Stimulated activated CD8-positive, alpha-beta memory T cell treated with anti-CD3 and anti-CD28 coated beads, Interleukin-12 subunit alpha, Interleukin-12 subunit beta, amount 100 ng/mL, for 4 hours (primary cell): ENCODE measurements around the gene C3orf18.
A peak's percentile ranks its signal among the peaks of the same experiment; 100 is the strongest.

ENCODE experiments used
- DNase-seq: peaks from one replicate; pipeline ENCODE4 v3.0.0-alpha.2; 2020; ENCODE audit warnings: low read depth

The C3orf18 gene

DNA sequence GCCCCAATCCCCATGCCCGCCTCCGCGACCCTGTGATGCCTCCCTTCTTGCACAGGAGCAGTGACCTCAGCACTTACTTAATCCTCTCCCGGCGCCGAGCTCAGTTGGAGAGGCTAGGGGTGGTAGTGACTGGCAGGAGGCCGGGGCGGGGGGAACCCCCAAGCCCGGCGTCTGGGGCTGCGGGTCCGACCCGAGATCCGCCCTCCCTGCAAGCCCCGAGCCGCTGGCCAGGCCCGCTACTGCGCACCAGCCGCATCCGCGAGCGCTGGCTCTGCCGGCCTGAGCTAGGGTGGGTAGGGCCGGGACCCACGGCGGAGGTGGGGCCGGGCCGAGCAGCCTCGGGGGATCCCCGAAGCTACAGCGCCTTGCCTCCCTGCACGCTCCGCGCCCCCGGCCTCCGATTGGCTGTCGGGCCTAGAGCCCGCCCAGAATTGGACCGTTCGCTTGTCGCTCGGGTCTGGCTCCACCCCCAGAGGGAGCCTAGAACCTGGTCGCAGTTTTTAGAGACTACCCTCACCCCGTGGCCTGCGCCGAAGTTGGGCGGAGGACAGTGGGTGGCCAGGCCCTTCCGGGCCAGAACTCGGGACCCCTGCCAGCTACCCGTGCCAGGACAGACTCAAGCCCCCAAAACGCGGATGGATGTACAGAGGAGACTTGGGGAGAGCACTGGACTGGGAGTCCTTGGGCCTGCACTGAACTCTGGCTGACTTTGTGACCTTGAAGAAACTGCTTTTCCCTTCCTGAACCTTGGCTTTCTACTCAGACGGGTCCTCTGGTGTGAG is at the start of gene C3orf18:
C3orf18 (minus strand) TSS at position 362 of the 782 bp plus-strand sequence. CDS start 2,048 bp downstream, outside the sequence.
- DNase-seq, result peak; percentile 89

DNA sequence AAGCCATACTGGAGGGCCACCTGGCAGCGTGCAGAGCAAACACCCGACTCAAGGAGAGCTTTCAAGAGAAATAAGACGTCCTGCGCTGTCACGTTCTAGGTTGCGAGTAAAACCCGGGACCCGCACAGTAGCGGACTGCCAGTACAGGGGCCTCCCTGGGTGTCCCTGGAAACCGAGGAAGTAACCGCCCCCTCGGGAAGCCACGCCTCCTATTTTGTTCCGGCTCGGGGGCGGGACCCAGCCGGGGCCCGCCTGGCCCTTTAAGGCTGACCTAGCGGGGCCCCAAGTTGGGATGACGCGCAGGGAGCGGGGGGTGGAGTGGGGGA is 49.2 kb upstream of the C3orf18 start:
- peak; percentile 90 for DNase-seq

DNA sequence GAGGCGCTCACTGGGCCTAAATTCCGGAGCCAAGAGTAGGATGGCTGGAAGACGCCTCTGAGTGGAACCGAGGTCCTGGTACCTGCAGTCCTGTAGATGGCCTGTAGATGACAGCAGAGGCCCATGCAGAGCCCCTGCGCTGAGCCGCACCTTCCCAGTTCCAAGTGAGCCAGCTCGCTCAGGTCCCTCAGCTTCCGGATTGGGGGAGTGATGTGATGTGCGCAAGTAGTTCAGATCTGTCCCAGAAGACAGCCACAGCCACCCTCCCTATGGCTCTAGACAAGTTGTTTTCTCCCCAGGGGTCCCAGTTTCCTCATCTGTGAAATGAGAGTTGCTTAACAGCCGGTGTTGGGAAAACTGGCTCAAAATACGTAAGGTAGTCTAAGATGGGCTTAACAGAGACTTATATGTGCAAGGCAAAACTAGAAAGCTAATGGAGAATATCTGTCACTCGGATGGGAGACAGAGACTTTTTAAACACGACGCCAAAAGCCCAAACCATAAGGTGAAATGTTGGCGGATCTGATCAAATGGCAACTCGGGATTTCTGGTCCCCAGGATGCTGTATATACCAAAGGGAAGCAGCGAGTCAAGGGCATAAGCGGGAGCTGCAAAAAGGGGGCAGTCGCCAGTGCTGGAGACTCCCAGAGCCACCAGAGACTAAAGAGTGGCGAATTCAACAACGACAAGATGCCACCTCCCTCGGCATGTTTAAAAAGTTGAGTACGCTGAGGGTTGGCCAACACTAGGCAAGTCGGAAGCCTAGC is 48.6 kb upstream of the C3orf18 start:
- peak; percentile 67 for DNase-seq

DNA sequence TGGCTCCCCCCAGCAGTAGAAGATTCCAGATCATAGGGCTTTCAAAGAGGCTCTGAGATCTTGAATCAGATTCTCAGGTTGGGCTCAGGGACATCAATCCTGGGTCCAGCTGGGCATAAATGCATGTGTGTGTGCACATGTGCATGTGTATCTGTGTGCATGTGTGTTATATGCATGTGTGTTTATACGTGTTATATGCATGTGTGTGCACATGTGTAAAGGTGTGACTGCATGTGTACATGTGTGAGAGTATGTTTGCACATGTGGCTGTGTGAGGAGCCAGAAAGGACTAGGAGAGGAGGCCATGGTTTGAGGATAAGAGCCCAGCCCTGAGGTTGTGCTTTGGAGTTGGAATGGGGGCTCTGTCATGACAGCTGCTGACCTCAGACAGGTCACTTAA is 47.6 kb upstream of the C3orf18 start:
- DNase-seq, result no peak

DNA sequence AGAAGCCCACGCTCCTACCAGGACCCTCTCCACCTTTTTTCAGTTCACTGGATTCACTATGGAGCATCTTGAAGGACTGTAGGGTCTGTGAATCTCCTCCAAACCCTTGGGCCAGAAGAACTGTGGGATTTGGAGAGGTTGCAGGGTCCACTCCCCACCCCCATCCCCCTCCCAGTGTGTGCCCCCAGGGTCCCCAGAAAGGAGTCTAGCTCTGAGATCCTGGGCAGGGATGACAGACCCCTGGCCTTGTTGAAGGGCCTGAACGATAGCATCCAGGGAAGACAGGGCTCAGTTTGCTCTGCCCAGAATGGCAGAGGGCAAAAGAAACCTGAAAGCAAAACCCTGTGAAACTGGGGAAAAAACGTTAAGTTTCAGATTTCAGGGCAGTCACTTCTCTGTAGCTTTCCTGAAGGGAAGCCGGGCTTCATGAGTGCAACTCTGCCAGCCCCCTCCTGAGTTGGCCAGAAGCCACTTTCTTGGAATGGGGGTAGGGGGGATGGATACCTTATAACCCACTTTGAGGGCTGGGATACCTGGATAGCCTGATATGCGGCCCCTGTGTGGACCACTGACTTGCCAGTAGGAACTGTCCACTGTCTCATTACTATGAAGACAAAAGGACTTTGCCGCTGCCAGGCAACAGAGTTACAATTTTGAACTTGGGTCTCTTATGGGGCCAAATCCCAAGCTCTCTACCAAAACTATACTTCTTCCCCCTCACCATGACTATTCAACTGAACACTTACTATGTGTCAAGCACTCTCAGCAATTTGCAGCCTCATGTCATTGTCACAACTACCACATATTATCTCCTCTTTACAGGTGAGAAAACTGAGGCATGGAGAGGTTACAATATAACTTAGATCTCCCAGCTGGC is 45.7 kb upstream of the C3orf18 start:
- DNase-seq, result no peak

DNA sequence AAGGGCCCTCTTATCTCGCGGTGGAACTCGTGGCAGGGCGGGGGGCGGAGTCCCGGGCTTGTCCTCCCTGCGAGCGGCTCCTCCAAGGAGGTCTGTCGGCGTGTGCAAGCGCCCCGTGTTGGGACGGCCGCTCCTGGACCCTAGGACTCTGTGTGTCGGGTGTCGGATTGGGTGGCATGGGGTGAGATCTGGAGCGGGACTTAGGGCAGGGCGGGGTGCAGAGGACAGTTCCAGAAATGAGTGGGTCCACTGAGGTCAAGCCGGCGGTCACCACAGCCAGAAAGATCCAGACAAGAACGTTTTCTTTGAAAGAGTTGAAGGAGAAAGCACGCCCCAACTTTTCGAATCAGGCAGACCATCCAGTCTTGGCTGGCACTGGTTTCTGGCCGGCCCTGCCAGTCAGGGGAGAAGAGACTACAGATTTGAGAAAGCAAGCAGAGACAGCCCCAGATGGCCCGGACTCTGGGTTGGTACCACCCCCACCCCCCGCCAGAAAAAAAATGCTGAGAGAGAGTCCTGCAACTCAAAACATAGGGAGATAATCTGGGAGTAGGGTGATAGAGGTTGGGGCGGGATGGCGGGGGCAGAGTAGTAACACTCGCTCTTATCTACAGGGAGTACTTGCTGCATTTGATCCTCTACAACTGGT is 44.8 kb upstream of the C3orf18 start:
- DNase-seq, result no peak

DNA sequence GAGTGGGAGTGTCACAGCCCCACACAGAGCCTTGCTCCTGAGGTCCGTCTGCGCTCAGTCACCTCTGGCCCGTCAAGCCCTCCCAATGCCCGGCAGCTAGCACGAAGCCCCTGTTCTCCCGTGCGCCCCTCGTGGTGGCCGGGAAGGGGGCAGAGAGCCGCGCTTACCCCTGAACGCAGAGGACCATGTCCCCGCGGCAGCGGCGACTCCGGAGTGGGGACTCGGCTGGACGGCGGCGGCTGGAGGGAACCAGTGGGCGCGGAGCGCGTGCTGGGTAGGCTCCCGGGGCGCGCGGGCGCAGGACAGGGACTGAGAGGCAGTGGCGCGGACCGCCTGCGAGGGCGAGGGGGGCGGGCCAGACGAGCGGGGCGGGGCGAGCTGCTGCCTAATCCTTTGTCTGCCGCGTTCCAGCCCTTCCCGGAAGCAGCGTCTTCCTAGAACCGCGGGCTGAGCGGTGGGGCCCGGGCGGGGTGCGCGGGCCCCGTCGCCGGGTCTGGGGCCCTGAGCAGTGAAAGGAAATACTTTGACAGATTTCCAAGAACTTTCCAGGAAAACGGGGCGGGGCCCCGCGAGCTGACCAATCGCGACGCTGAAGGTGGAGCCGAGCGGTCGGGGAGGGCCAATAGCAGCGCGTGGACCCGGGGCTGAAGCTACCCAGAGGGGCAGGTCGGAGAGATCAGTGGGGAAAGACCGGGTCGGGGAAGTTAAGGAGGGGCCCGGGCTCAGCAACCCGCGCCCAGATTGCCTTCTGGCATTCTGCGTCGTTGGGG is 44.1 kb upstream of the C3orf18 start, which contains the start of gene CISH:
CISH (minus strand) TSS at position 311 of the 770 bp plus-strand sequence; CDS start at position 187, 124 bp downstream.
- DNase-seq, result peak; percentile 91

DNA sequence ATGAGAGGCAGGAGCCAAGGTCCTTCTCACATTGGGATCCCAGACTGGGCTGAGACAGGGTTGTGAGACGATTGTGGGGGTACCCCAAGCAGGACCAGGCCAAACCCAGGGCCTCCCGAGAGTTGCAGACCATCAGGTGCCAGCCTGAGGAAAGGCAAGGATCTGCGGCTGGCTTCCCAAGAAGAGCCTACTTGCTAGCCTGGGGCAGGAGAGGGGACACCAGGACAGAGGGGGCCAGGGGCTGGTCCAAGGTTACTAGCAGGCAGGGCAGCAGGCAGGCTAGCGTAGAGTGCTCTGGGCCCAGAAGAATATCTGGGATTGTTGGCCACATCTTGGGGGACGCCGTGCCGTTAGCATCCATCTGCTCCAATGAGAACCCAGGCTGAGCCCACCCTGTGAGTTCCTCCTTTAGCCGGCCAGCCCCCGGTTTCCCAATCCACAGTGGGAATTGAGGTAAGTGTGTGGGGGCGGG is 43.5 kb upstream of the C3orf18 start:
- DNase-seq, result no peak

DNA sequence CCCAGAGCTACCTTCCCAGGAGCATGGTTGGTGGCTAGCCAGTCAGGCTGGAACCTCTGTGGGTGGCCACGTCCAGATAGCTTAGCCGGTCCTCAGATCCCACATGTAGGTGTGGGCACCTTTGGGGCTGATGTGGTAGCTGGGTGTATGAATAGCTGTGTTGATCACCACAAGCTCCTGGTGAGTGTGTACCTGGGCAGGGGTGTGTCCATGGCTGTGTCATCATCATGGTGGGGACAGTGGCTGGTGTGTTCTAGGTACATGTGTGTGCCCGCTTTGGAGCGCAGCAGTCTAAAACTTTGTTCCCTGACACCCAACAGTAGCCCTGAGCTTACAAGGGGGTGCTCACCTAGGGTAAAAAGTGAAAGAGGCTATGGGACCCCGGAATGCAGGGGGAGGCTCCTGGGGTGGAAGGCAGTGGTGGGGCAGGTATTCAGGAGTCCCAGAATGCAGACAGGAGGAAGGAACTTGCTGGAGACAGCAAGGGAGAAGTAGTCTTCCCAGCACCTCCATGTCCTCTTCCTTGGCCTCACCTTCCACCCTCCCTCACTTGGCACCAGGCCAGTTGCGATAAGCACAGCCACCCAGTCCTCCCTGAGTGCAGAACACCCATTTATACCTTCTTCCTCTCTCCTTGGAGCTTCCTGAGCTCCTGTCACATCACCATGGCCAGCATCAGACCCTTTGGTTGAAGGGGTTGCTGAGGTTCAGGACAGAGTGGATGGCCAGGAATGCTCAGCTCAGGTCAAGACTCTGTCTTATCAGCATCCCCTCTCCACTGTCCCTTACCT is 42.8 kb upstream of the C3orf18 start:
- DNase-seq, result no peak

DNA sequence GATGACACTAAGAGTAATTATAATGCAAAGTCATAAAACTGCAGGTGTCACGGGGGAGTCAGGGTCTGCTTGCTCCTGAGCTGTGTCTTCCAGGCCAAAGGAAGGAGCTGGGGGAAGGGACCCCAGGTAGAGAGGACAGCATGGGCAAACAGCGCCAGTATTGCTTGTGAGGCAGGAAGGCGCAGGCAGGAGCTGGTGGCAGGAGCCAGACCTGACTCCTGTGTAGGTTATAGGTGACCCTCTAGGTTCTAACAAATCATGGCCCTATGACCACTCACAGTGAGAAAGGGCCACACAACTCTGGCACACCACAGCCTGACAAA is 42.2 kb upstream of the C3orf18 start:
- DNase-seq, result no peak

DNA sequence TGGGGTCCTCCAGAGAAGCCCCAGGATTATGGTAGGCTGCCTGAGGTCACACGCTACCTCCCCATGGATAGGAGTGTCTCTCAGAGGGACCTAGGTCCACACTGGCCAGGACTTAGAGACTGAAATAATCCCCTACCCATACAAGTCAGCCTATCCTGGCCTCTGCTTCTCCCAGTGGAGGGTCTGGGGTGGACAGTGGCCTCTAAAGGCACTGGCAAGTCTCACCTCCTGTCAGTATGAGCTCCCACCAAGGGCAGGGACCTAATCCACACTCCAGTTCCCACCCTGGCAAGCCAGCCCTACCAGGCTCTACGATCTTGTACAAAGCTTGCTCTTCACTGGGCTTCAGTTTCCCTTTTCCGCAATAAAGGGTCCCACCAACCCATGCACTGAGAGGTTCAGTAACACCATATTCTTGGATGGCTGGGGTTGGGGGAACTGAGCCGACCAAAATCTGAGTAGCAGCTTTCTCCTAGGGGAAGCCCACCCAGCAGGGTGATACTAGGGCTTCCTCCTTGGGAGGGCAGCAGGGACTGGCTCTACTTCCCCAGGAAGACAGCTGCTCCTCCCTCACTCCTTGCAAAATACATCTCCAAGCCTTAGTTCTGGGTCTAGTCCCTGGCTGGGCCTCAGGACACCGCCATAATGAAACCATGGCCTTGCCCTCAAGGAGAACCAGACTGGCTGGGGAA is 41.7 kb upstream of the C3orf18 start:
- DNase-seq, result no peak

DNA sequence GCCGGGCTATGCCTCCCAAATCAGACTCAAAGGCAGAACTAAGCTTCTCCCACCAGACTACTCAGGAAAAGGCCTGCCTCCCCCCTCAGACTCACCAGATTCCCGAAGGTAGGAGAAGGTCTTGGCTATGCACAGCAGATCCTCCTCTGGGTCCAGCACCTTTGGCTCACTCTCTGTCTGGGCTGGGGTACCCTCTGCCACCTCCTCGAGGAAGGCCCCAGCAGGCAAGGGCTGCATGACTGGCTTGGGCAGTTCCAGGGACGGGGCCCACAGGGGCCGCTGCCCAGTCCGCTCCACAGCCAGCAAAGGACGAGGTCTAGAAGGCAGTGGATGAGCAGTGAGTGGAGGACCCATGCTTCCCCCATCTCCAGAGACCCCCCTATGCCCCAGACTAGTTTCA is 40.7 kb upstream of the C3orf18 start:
- no peak for DNase-seq

DNA sequence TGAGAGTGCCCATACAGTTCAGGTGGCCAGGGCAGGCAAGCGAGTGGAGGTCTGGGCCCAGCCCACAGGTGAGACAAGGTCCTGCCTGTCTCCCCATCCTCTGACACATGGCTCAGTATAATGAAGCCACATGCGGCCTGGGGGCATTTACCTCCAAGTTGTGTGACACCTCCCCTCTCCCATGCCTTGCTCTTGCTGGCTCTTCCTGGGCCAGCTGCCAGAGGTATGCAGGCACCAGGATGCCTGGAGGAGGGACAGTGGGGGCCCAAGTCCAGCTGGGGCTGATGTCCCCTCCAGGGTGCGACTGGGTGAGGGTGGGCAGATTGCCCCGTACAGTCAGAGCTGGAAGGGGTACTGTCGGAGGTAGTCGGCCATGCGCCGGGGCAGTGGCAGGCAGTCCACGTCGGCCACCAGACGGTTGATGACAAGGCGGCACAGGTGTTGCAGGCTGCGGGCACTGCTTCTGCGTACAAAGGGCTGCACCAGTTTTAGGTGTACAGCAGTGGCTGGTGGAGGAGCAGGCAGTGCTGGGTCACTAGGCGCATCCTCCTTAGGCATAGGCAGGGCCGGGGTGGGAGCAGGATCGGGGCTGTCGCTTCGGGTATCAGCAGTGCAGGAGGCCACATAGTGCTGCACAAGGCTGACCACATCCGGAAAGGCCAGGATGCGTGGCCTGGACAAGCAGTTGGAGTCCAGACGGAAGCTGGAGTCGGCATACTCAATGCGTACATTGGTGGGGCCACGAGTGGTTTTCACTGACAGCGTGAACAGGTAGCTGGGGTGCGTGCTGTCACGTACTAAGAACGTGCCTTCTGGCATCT is 39.9 kb upstream of the C3orf18 start:
- DNase-seq, result no peak

DNA sequence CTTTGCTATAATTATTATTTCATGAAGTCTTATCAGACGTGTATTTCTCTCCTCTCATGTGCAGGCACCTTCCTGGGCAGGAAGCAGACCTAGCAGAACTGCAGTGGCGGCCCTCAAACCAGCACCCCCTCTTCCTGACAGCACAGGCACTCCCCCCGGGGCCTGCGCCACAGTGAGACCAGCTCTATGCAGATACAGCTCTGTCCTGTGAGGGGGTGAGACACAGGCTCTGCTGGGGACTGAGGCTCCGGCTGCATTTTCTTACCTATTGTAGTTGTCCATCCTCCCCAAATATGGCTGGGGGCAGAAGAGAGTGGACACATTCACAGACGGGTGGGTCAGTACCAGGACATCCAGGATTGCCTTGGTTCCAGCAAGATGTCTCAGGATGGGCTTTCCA is 39.0 kb upstream of the C3orf18 start:
- no peak for DNase-seq

DNA sequence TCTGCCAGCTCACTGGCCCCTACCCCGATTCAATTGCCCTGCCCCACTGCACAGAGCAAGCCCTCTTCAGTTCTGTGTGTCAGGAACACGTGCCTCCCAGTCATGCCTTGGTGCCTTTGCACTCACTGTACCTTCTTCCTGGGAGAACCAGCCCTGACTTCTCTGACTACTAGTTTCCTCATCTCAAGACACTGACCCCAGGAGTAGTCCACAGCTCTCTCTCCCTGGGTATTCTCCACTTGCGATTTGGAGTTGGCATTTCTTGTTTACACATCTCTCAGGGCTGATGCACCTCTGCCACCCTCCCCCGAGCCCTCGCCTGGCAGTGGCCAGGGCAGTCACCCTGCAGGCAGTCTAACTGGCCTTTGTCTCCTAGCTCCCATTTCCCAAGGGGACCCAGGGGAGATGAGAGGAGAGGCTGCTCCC is 38.4 kb upstream of the C3orf18 start:
- no peak for DNase-seq

DNA sequence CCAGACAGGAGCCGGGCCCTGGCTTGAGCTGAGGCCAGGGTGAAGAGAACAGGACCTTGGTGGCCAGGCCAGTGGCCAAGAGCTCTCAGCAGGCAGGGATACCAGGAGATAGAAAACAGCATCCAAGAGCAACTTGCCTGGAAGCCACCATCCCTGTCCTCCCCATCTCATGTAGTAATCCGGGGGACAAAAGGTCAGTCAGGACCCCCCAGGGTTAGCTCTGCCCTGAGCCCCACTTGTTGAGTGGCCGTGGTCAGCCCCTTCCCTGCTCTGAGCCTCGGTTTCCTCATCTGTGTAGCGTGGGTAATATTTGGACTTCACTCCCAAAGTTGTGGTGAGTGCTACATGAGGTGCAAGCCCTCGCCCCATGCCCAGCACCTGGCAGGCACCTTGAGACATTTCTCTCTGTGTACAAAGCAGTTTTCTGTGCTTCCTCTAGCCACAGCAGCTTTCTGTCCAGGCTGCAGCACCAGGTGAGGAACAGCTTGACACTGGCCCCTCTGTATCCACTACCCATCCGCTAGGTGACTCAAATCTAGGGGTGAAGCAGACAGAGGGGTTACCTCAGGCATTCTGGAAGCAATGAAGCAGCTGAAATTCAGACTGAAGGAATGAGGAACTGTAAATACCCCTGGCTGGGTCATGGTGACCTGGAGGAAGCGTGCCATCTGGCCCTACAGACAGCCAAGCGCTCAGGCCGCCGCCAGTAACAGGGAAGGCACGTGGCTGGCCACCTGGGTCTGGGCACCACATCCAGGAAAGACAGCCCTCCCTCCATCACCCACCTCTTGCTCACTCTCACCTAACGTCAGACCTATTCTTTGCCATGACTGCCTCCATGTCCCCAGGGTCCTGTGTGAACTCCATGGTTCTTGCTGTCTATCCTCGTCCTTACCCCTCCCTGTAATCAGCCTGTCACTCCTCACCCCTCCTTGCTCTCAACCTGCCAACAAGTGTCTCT is 37.4 kb upstream of the C3orf18 start:
- no peak for DNase-seq

DNA sequence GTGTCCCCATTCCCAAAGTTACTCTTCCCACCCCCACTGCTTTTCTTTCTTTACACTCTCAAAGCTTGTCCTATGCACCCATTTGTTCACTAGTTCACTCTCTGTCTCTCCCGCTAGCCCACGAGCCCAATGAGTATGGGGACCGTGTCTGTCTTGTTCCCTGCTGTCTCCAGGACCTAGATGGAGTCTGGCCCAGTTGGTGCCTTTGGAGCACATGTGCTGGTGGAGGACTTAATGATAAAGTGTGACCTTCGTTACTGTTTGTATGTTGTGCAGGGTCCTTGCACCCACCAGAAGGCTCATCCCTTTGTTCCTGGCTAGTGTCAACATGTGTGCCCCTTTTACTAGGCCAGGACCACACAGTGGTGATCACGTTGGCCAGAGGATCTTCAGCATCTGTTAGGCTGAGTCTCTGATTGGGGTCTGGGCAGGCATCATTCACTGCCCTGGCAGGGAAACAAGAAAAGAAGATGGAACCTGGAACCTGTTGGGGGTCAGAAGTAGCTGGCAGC is 36.6 kb upstream of the C3orf18 start:
- DNase-seq, result no peak
